SH-SY5Y (cell line): ENCODE measurements around the gene HDAC9.

Source experiments
- GATA2 ChIP-seq: IDR thresholded peaks from 2 replicates; pipeline ENCODE4 v1.6.1; 2011; ENCODE audit warnings: mild to moderate bottlenecking, low read depth, low read length
- GATA3 ChIP-seq: IDR thresholded peaks from 2 replicates; pipeline ENCODE4 v1.6.1; 2011; ENCODE audit warnings: low read depth, mild to moderate bottlenecking, low read length, moderate library complexity

DNA sequence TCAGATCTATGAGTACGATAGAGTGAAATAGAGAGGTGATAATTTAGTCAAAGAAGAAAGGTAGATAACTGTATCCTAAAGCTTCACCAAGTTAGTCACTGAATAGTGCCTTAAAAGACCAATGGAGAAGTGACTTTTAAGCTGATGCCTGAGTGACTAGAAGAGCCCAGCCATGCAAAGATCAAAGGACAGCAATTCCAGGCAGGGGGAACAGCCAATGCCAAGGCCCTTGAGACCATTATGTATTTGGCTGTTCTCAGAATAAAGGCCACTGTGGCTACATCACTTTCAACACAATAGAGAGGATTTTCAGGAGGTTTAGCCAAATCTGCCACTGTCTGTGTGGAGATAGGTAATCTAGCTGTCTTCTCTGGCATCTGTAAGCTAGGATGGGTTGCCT, 17.8 kb downstream of the HDAC9 start:
- TF ChIP-seq GATA2, result no peak
- no peak for TF ChIP-seq GATA3
